HepG2 (cell line): ENCODE results near the gene COX4I2. TPM values are rescaled to one million over a fixed set of nuclear protein-coding genes. Genes with fewer than 3 reads are reported as not detected.
A peak's percentile ranks its signal among the peaks of the same experiment; 100 is the strongest.

ENCODE experiments used
- ATF1 ChIP-seq: IDR thresholded peaks from 2 replicates; pipeline ENCODE4 v1.6.1; 2016; ENCODE audit warnings: mild to moderate bottlenecking, control low read depth
- BORCS8-MEF2B ChIP-seq: sonication (generic); formaldehyde crosslinking; IDR thresholded peaks from 2 replicates; pipeline ENCODE4 v1.8.0; 2022; ENCODE audit warnings: mild to moderate bottlenecking, missing genetic modification reagents
- CHCHD3 ChIP-seq: sonication (generic); formaldehyde crosslinking; IDR thresholded peaks from 2 replicates; pipeline ENCODE4 v1.8.0; 2022; ENCODE audit warnings: mild to moderate bottlenecking, missing genetic modification reagents, moderate library complexity
- ELF1 ChIP-seq: sonication (generic); formaldehyde crosslinking; IDR thresholded peaks from 2 replicates; pipeline ENCODE4 v1.4.0; 2020; ENCODE audit warnings: missing genetic modification reagents
- KLF11 ChIP-seq: IDR thresholded peaks from 2 replicates; pipeline ENCODE4 v1.6.1; 2016; ENCODE audit warnings: missing compliant biosample characterization
- KLF6 ChIP-seq: IDR thresholded peaks from 2 replicates; pipeline ENCODE4 v1.8.0; 2016; ENCODE audit warnings: missing biosample characterization, missing genetic modification reagents
- NFRKB ChIP-seq: fragments of 450-650 bp; IDR thresholded peaks from 2 replicates; pipeline ENCODE4 v1.6.1; 2017
- PCBP2 ChIP-seq: fragments of 200-400 bp; formaldehyde crosslinking; optimal IDR thresholded peaks from 2 replicates; pipeline ENCODE3; 2018; ENCODE audit warnings: low read length, low read depth; ENCODE audit not compliant: poor library complexity, severe bottlenecking
- POLR2G ChIP-seq: fragments of 200-400 bp; formaldehyde crosslinking; IDR thresholded peaks from 2 replicates; pipeline ENCODE4 v1.6.1; 2018; ENCODE audit warnings: mild to moderate bottlenecking, low read depth, low read length, moderate library complexity
- PRMT3 ChIP-seq: sonication (generic); formaldehyde crosslinking; IDR thresholded peaks from 2 replicates; pipeline ENCODE4 v1.8.1; 2022; ENCODE audit warnings: low read depth, mild to moderate bottlenecking, moderate library complexity, missing genetic modification reagents, borderline replicate concordance
- SAP130 ChIP-seq: IDR thresholded peaks from 2 replicates; pipeline ENCODE4 v1.6.1; 2016; ENCODE audit warnings: low read depth
- SCMH1 ChIP-seq: sonication (generic); formaldehyde crosslinking; IDR thresholded peaks from 2 replicates; pipeline ENCODE4 v1.9.0; 2021; ENCODE audit warnings: missing genetic modification reagents, mild to moderate bottlenecking, borderline replicate concordance
- SMAD9 ChIP-seq: sonication (generic); formaldehyde crosslinking; IDR thresholded peaks from 2 replicates; pipeline ENCODE4 v1.5.1; 2020; ENCODE audit warnings: mild to moderate bottlenecking, missing genetic modification reagents
- TAF1 ChIP-seq: sonication (generic); formaldehyde crosslinking; IDR thresholded peaks from 2 replicates; pipeline ENCODE4 v1.4.0; 2020; ENCODE audit warnings: missing genetic modification reagents
- TBP ChIP-seq: sonication (generic); formaldehyde crosslinking; IDR thresholded peaks from 2 replicates; pipeline ENCODE4 v1.5.0; 2020; ENCODE audit warnings: missing genetic modification reagents
- TOPORS ChIP-seq: sonication (generic); formaldehyde crosslinking; IDR thresholded peaks from 2 replicates; pipeline ENCODE4 v1.8.0; 2023; ENCODE audit warnings: mild to moderate bottlenecking, missing genetic modification reagents
- ZFY ChIP-seq: sonication (generic); formaldehyde crosslinking; IDR thresholded peaks from 2 replicates; pipeline ENCODE4 v1.4.0; 2020; ENCODE audit warnings: missing genetic modification reagents
- ZIK1 ChIP-seq: sonication (generic); formaldehyde crosslinking; IDR thresholded peaks from 2 replicates; pipeline ENCODE4 v1.5.0; 2020; ENCODE audit warnings: mild to moderate bottlenecking, low read depth, missing genetic modification reagents, borderline replicate concordance
- ZNF605 ChIP-seq: sonication (generic); formaldehyde crosslinking; IDR thresholded peaks from 2 replicates; pipeline ENCODE4 v1.8.0; 2022; ENCODE audit warnings: mild to moderate bottlenecking, missing genetic modification reagents
- ZNF790 ChIP-seq: sonication (generic); formaldehyde crosslinking; IDR thresholded peaks from 2 replicates; pipeline ENCODE4 v1.8.0; 2022; ENCODE audit warnings: missing genetic modification reagents, mild to moderate bottlenecking, borderline replicate concordance
- ZNF841 ChIP-seq: sonication (generic); formaldehyde crosslinking; IDR thresholded peaks from 2 replicates; pipeline ENCODE4 v1.8.1; 2023; ENCODE audit warnings: missing genetic modification reagents, borderline replicate concordance
- ZNF850 ChIP-seq: sonication (generic); formaldehyde crosslinking; conservative IDR thresholded peaks from 2 replicates; pipeline ENCODE4 v1.9.0; 2021; ENCODE audit warnings: mild to moderate bottlenecking, missing genetic modification reagents
- polyA plus RNA-seq, 8 experiments: library from polyadenylated mRNA; depleted of rRNA in 3 of 8; stranded (reverse) in 7 of 8; unstranded in 1 of 8; fragments of >200 nt; fragmentation: Illumina TruSeq in 4 of 8; extraction: Trizol in 4 of 8; gene quantifications; 2 replicates each; pipeline versions ENCODE4 v1.2.1 to v1.2.3, GENCODE V29; 2011 to 2016; ENCODE audit warnings: low read depth in 4 of 8, missing spikeins in 1 of 8, mixed read lengths in 1 of 8; ENCODE audit not compliant: insufficient read depth in 1 of 8
- total RNA-seq, 5 experiments: library from RNA; depleted of rRNA; stranded (reverse); fragments of >200 nt; fragmentation: Illumina TruSeq; extraction: Trizol; gene quantifications; 2 replicates each; pipeline ENCODE4 v1.2.3, GENCODE V29; 2016; ENCODE audit warnings: low read depth in 1 of 5
- TF ChIP-seq, protein P1 (sequence below): sonication (generic); formaldehyde crosslinking; IDR thresholded peaks from 2 replicates; pipeline ENCODE4 v1.8.0; 2023; ENCODE audit warnings: mild to moderate bottlenecking, missing genetic modification reagents
- TF ChIP-seq, protein P2 (sequence below): sonication (generic); formaldehyde crosslinking; IDR thresholded peaks from 2 replicates; pipeline ENCODE4 v1.4.0; 2020; ENCODE audit warnings: missing genetic modification reagents
- TF ChIP-seq, protein P3 (sequence below): sonication (generic); formaldehyde crosslinking; IDR thresholded peaks from 2 replicates; pipeline ENCODE4 v1.4.0; 2020; ENCODE audit warnings: missing genetic modification reagents, borderline replicate concordance
- TF ChIP-seq, protein P4 (sequence below): IDR thresholded peaks from 2 replicates; pipeline ENCODE4 v1.6.1; 2016; ENCODE audit warnings: mild to moderate bottlenecking

Gene COX4I2
- total and polyA plus RNA-seq, 2 of the 13 experiments (the other 11 are each of a cell fraction or from before 2014, with no cell fraction given), result 1.1 TPM; not detected in 1

DNA sequence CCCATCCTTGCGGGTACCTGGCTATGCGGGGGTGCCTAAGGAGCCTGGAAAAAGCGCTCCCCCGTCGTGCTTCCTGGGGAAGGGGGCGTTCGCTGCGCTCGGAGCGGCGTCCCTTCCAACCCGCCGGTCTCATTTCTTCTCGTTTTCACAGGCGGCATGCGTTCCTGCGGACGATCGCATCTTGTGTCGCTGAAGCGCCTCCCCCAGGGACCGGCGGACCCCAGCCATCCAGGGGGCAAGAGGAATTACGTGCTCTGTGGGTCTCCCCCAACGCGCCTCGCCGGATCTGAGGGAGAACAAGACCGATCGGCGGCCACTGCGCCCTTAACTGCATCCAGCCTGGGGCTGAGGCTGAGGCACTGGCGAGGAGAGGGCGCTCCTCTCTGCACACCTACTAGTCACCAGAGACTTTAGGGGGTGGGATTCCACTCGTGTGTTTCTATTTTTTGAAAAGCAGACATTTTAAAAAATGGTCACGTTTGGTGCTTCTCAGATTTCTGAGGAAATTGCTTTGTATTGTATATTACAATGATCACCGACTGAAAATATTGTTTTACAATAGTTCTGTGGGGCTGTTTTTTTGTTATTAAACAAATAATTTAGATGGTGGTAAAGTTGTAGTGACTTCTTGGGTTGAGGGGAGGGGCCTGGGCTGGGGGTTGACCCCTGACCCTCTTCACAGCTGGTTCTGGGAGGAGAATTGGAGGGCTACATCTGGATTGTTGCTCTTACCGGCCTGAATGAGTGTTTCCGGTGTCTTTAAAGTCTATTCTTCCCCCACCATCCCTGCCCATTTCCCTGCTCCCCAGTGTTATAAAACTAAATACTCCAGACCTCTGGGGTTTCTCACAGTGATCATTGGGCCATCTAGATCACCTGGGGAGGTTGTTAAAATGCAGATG, 31.6 kb upstream of the COX4I2 start (continued):
- TF ChIP-seq POLR2G (peak; percentile 6; the same call in 1 of the 2 replicates), SAP130 (CRISPR knock-in tag) (peak; percentile 22; the same call in 1 of the 2 replicates), SCMH1 (CRISPR knock-in tag) (no peak), BORCS8-MEF2B (no peak), PRMT3 (CRISPR knock-in tag) (no peak; the same call in 1 of the 2 replicates), ZNF850 (CRISPR knock-in tag) (no peak), ZNF790 (CRISPR knock-in tag) (no peak), ZFY (CRISPR knock-in tag) (no peak), TAF1 (CRISPR knock-in tag) (no peak), SMAD9 (CRISPR knock-in tag) (no peak; the same call in none of the 2 replicates), ATF1 (no peak), ZNF841 (CRISPR knock-in tag) (0 out of 2 replicates have a peak, but pooled peaks have one; percentile 77), ZNF605 (CRISPR knock-in tag) (peak; percentile 76; the same call in 1 of the 2 replicates), ELF1 (peak; percentile 27; the same call in 1 of the 2 replicates), CHCHD3 (CRISPR knock-in tag) (no peak), ZIK1 (CRISPR knock-in tag) (no peak; the same call in 1 of the 2 replicates), KLF11 (CRISPR knock-in tag) (no peak; the same call in 1 of the 2 replicates), TBP (CRISPR knock-in tag) (no peak), NFRKB (no peak), PCBP2 (peak; percentile 95), KLF6 (CRISPR knock-in tag) (no peak; the same call in 1 of the 2 replicates), TOPORS (peak; percentile 3; the same call in 1 of the 2 replicates)
- TF ChIP-seq, protein P1, sequence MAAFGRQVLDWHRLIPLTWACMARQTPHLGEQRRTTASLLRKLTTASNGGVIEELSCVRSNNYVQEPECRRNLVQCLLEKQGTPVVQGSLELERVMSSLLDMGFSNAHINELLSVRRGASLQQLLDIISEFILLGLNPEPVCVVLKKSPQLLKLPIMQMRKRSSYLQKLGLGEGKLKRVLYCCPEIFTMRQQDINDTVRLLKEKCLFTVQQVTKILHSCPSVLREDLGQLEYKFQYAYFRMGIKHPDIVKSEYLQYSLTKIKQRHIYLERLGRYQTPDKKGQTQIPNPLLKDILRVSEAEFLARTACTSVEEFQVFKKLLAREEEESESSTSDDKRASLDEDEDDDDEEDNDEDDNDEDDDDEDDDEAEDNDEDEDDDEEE (CRISPR knock-in tag), result no peak
- TF ChIP-seq, protein P2, sequence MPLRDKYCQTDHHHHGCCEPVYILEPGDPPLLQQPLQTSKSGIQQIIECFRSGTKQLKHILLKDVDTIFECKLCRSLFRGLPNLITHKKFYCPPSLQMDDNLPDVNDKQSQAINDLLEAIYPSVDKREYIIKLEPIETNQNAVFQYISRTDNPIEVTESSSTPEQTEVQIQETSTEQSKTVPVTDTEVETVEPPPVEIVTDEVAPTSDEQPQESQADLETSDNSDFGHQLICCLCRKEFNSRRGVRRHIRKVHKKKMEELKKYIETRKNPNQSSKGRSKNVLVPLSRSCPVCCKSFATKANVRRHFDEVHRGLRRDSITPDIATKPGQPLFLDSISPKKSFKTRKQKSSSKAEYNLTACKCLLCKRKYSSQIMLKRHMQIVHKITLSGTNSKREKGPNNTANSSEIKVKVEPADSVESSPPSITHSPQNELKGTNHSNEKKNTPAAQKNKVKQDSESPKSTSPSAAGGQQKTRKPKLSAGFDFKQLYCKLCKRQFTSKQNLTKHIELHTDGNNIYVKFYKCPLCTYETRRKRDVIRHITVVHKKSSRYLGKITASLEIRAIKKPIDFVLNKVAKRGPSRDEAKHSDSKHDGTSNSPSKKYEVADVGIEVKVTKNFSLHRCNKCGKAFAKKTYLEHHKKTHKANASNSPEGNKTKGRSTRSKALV, result no peak
- TF ChIP-seq, protein P3, sequence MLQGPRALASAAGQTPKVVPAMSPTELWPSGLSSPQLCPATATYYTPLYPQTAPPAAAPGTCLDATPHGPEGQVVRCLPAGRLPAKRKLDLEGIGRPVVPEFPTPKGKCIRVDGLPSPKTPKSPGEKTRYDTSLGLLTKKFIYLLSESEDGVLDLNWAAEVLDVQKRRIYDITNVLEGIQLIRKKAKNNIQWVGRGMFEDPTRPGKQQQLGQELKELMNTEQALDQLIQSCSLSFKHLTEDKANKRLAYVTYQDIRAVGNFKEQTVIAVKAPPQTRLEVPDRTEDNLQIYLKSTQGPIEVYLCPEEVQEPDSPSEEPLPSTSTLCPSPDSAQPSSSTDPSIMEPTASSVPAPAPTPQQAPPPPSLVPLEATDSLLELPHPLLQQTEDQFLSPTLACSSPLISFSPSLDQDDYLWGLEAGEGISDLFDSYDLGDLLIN (CRISPR knock-in tag), result 0 out of 2 replicates have a peak, but pooled peaks have one; percentile 38
- TF ChIP-seq, protein P4, sequence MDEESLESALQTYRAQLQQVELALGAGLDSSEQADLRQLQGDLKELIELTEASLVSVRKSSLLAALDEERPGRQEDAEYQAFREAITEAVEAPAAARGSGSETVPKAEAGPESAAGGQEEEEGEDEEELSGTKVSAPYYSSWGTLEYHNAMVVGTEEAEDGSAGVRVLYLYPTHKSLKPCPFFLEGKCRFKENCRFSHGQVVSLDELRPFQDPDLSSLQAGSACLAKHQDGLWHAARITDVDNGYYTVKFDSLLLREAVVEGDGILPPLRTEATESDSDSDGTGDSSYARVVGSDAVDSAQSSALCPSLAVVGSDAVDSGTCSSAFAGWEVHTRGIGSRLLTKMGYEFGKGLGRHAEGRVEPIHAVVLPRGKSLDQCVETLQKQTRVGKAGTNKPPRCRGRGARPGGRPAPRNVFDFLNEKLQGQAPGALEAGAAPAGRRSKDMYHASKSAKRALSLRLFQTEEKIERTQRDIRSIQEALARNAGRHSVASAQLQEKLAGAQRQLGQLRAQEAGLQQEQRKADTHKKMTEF (CRISPR knock-in tag), result no peak
